PC-9 (cell line): ENCODE results near the gene GPBAR1. TPM values are rescaled to one million over a fixed set of nuclear protein-coding genes. Genes with fewer than 3 reads are reported as not detected.

Experiments
- BruUV-seq: library from RNA; stranded (reverse); fragments of 400-500 nt; replicated peaks from 2 replicates; lab custom pipeline; 2021; lab: Mats Ljungman, UMichigan
- CTCF ChIA-PET: fragments of 300-600 bp; sonication (Branson Sonifier 250); formaldehyde crosslinking; loops from one replicate; lab custom pipeline; 2022; ENCODE audit warnings: antibody characterized with exemption; lab: Charles Lee
- POLR2A ChIA-PET: fragments of 300-600 bp; sonication (Branson Sonifier 250); formaldehyde crosslinking; loops from one replicate; lab custom pipeline; 2022; ENCODE audit warnings: antibody characterized with exemption; ENCODE audit not compliant: unreplicated experiment; lab: Charles Lee
- DNase-seq, 2 experiments: peaks; one replicate each; pipeline versions ENCODE4 v3.0.0 to v3.0.0-alpha.2; 2015 to 2022; ENCODE audit warnings: mixed read lengths in 1 of 2
- H2AFZ ChIP-seq: fragments of 200-600 bp; sonication (generic); 2 replicates; pipeline ENCODE4 v1.8.1; 2017; ENCODE audit warnings: antibody characterized with exemption
- H3F3A ChIP-seq: fragments of 200-600 bp; sonication (generic); 2 replicates; pipeline ENCODE4 v1.8.1; 2017; ENCODE audit warnings: antibody characterized with exemption, mild to moderate bottlenecking, low read depth; ENCODE audit not compliant: insufficient read depth
- H3K27ac ChIP-seq: fragments of 200-600 bp; sonication (generic); 2 replicates; pipeline ENCODE4 v1.6.1; 2016; ENCODE audit warnings: mixed run types
- H3K27me3 ChIP-seq: fragments of 200-600 bp; sonication (generic); 2 replicates; pipeline ENCODE4 v1.6.1; 2016; ENCODE audit warnings: low read depth, mixed run types; ENCODE audit not compliant: insufficient read depth
- H3K36me3 ChIP-seq: fragments of 200-600 bp; sonication (generic); 2 replicates; pipeline ENCODE4 v1.6.1; 2016; ENCODE audit warnings: low read depth, mixed run types
- H3K4me1 ChIP-seq: fragments of 200-600 bp; sonication (generic); replicated peaks from 2 replicates; pipeline ENCODE4 v1.6.1; 2016; ENCODE audit warnings: mixed run types; ENCODE audit not compliant: insufficient read depth
- H3K4me2 ChIP-seq: fragments of 200-600 bp; sonication (generic); 2 replicates; pipeline ENCODE4 v1.6.1; 2017; ENCODE audit warnings: mixed run types
- H3K4me3 ChIP-seq: fragments of 200-600 bp; sonication (generic); 2 replicates; pipeline ENCODE4 v1.6.1; 2016; ENCODE audit warnings: mixed run types
- H3K79me2 ChIP-seq: fragments of 200-600 bp; sonication (generic); 2 replicates; pipeline ENCODE4 v1.6.1; 2017; ENCODE audit warnings: low read depth, mixed run types
- H3K9me2 ChIP-seq: fragments of 200-600 bp; sonication (generic); 2 replicates; pipeline ENCODE4 v1.8.1; 2017; ENCODE audit warnings: mild to moderate bottlenecking; ENCODE audit not compliant: insufficient read depth
- H3K9me3 ChIP-seq: fragments of 200-600 bp; sonication (generic); 2 replicates; pipeline ENCODE4 v1.8.1; 2016; ENCODE audit warnings: low read depth; ENCODE audit not compliant: insufficient read depth
- H4K20me1 ChIP-seq: fragments of 200-600 bp; sonication (generic); 2 replicates; pipeline ENCODE4 v1.8.1; 2017; ENCODE audit not compliant: insufficient read depth
- EZH2 ChIP-seq: fragments of 200-600 bp; sonication (generic); IDR thresholded peaks from 2 replicates; pipeline ENCODE4 v1.8.0; 2017; ENCODE audit warnings: antibody characterized with exemption, low read depth
- intact Hi-C: fragments of 100-400 bp; cut with micrococcal nuclease; formaldehyde crosslinking; loops from one replicate; pipeline ENCODE4 v1.10.0; 2022; ENCODE audit not compliant: unreplicated experiment
- total RNA-seq: library from RNA; stranded (reverse); gene quantifications from 2 replicates; pipeline ENCODE4 v1.2.3, GENCODE V29; 2021
- TF ChIP-seq, protein P1 (sequence below): fragments of 200-600 bp; sonication (generic); conservative IDR thresholded peaks from 2 replicates; pipeline ENCODE4 v1.6.1; 2017; ENCODE audit warnings: mixed run types, antibody characterized with exemption, mild to moderate bottlenecking, moderate library complexity

Gene GPBAR1
- total RNA-seq, 1 experiment from 2014 or later, result 0.22 TPM

- H3K27me3 ChIP-seq, result no peaks in the 10 kb centered on the region
- no peak overlapping the region for H2AFZ ChIP-seq
- ChIA-PET CTCF (no interaction called here), POLR2A (no interaction called here)
- H3K36me3 ChIP-seq, result peaks cover 35% of the 10 kb centered on the region
- H3K4me3 ChIP-seq, result no peak overlapping the region
- no TSS peak for BruUV-seq
- H3K27ac ChIP-seq, result no peak overlapping the region
- H4K20me1 ChIP-seq, result no peaks in the 10 kb centered on the region
- no peaks in the 10 kb centered on the region for H3K9me2 ChIP-seq
- intact Hi-C loops, result no loop called here
- H3K4me2 ChIP-seq, result no peak overlapping the region
- H3F3A ChIP-seq, result peaks cover 6% of the 10 kb centered on the region; the same call in 1 of the 2 replicates
- H3K9me3 ChIP-seq, result no peaks in the 10 kb centered on the region
- no peak for TF ChIP-seq EZH2
- TF ChIP-seq, protein P1, sequence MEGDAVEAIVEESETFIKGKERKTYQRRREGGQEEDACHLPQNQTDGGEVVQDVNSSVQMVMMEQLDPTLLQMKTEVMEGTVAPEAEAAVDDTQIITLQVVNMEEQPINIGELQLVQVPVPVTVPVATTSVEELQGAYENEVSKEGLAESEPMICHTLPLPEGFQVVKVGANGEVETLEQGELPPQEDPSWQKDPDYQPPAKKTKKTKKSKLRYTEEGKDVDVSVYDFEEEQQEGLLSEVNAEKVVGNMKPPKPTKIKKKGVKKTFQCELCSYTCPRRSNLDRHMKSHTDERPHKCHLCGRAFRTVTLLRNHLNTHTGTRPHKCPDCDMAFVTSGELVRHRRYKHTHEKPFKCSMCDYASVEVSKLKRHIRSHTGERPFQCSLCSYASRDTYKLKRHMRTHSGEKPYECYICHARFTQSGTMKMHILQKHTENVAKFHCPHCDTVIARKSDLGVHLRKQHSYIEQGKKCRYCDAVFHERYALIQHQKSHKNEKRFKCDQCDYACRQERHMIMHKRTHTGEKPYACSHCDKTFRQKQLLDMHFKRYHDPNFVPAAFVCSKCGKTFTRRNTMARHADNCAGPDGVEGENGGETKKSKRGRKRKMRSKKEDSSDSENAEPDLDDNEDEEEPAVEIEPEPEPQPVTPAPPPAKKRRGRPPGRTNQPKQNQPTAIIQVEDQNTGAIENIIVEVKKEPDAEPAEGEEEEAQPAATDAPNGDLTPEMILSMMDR, result no peak
- no peaks in the 10 kb centered on the region for H3K4me1 ChIP-seq
- no peaks in the 10 kb centered on the region for H3K79me2 ChIP-seq
- DNase-seq, result no peak
Measured at GRCh38 chr2:218249691-218250090, 11.1 kb upstream of the GPBAR1 start.

- H4K20me1 ChIP-seq, result no peaks in the 10 kb centered on the region
- no peak overlapping the region for H3K4me2 ChIP-seq
- H3K4me1 ChIP-seq, result no peaks in the 10 kb centered on the region
- DNase-seq, result no peak
- POLR2A ChIA-PET, result no interaction called here
- H3K9me2 ChIP-seq, result no peaks in the 10 kb centered on the region
- no peak overlapping the region for H3K4me3 ChIP-seq
- H3K36me3 ChIP-seq, result peaks cover 29% of the 10 kb centered on the region
- H3K27ac ChIP-seq, result no peak overlapping the region
- no TSS peak for BruUV-seq
- no peaks in the 10 kb centered on the region for H3K79me2 ChIP-seq
- H3K27me3 ChIP-seq, result no peaks in the 10 kb centered on the region
- H3F3A ChIP-seq, result peaks cover 18% of the 10 kb centered on the region
- CTCF ChIA-PET, result interaction anchor here (0.6 kb wide), 1 partner anchor 454 kb away, joined by 3 read pairs; no protein-coding TSS in a partner anchor
- H2AFZ ChIP-seq, result no peak overlapping the region
- no peaks in the 10 kb centered on the region for H3K9me3 ChIP-seq
- intact Hi-C loops, result no loop called here
- TF ChIP-seq, protein P1, result no peak
- no peak for TF ChIP-seq EZH2
Measured at GRCh38 chr2:218252509-218253231, 8.1 kb upstream of the GPBAR1 start.

GRCh38 chr2:218253232-218253625 lies 7.6 kb upstream of the GPBAR1 start:
- Histone ChIP-seq H3K27ac (no peak overlapping the region), H3K36me3 (peaks cover 26% of the 10 kb centered on the region), H3K4me3 (no peak overlapping the region), H4K20me1 (no peaks in the 10 kb centered on the region), H3F3A (peaks cover 18% of the 10 kb centered on the region), H3K9me3 (no peaks in the 10 kb centered on the region), H3K9me2 (no peaks in the 10 kb centered on the region), H3K4me1 (no peaks in the 10 kb centered on the region), H3K79me2 (no peaks in the 10 kb centered on the region), H3K4me2 (no peak overlapping the region), H2AFZ (no peak overlapping the region), H3K27me3 (no peaks in the 10 kb centered on the region)
- no peak for TF ChIP-seq EZH2
- TF ChIP-seq, protein P1, result no peak
- CTCF ChIA-PET, result interaction anchor here (0.6 kb wide), 1 partner anchor 454 kb away, joined by 3 read pairs; no protein-coding TSS in a partner anchor
- intact Hi-C loops, result no loop called here
- DNase-seq, result no peak
- BruUV-seq, result no TSS peak
- POLR2A ChIA-PET, result no interaction called here
